Suppressor macrophage treated with lipopolysaccharide for 1 hour (primary cell): ENCODE results near the gene DEPDC1B.
"Not testable (repeated sequence)": the region's sequence is repeated elsewhere in the genome, so short reads cannot be mapped to it uniquely, and the experiment has no call there.

Source experiments
- DNase-seq, 3 donors: peaks; one replicate each; pipeline ENCODE4 v3.0.0-alpha.2; 2020 to 2022

DEPDC1B gene

GRCh38 chr5:60699609-60700415 lies at the start of gene DEPDC1B:
TSS of gene DEPDC1B (minus strand) at chr5:60700166. CDS start at chr5:60700093, 73 bp downstream.
- peak; percentile 87 to 95 (median 93) for DNase-seq

- no peak for DNase-seq
Observed at GRCh38 chr5:60744682-60745081, 44.7 kb upstream of the DEPDC1B start.

- no peak for DNase-seq
Observed at GRCh38 chr5:60743511-60744314, 43.7 kb upstream of the DEPDC1B start.

- DNase-seq, result no peak
Observed at GRCh38 chr5:60740322-60740721, 40.4 kb upstream of the DEPDC1B start.

GRCh38 chr5:60738933-60739332 lies 39.0 kb upstream of the DEPDC1B start:
- DNase-seq, result no peak

GRCh38 chr5:60738461-60738860 lies 38.5 kb upstream of the DEPDC1B start:
- no peak for DNase-seq

- DNase-seq, result not testable (repeated sequence)
Observed at GRCh38 chr5:60730858-60731257, 30.9 kb upstream of the DEPDC1B start.

- DNase-seq, result peak; percentile 47 to 75 (median 51)
Observed at GRCh38 chr5:60727033-60727679, 27.2 kb upstream of the DEPDC1B start.

- no peak for DNase-seq
Observed at GRCh38 chr5:60724126-60724525, 24.2 kb upstream of the DEPDC1B start.

GRCh38 chr5:60722416-60722815 lies 22.4 kb upstream of the DEPDC1B start:
- no peak for DNase-seq

GRCh38 chr5:60719329-60719728 lies 19.4 kb upstream of the DEPDC1B start:
- peak in 1 of 3 donors; percentile 36 for DNase-seq

- DNase-seq, result no peak
Observed at GRCh38 chr5:60718166-60718892, 18.4 kb upstream of the DEPDC1B start.

- not testable (repeated sequence) for DNase-seq
Observed at GRCh38 chr5:60715201-60715928, 15.4 kb upstream of the DEPDC1B start.

- DNase-seq, result no peak
Observed at GRCh38 chr5:60712950-60713349, 13.0 kb upstream of the DEPDC1B start.

GRCh38 chr5:60711892-60712291 lies 11.9 kb upstream of the DEPDC1B start:
- not testable (repeated sequence) for DNase-seq

- no peak for DNase-seq
Observed at GRCh38 chr5:60710362-60710761, 10.4 kb upstream of the DEPDC1B start.

GRCh38 chr5:60705144-60705543 lies 5.2 kb upstream of the DEPDC1B start:
- no peak for DNase-seq

- DNase-seq, result no peak
Observed at GRCh38 chr5:60703944-60704343, 4.0 kb upstream of the DEPDC1B start.

- peak in 2 of 3 donors; percentile 14 to 15 for DNase-seq
Observed at GRCh38 chr5:60701321-60701968, 1.5 kb upstream of the DEPDC1B start.

GRCh38 chr5:60700416-60700757 lies 421 bp upstream of the DEPDC1B start:
- DNase-seq, result peak in 2 of 3 donors; percentile 13 to 17

- peak in 2 of 3 donors; percentile 21 to 29 for DNase-seq
Observed at GRCh38 chr5:60699288-60699608, 718 bp downstream of the DEPDC1B start.

- no peak for DNase-seq
Observed at GRCh38 chr5:60698336-60698735, 1.6 kb downstream of the DEPDC1B start.
